ENCODE data around the gene DCHS1.

DCHS1 gene

GRCh38 chr11:6604790-6605189, 50.8 kb downstream of the DCHS1 start:
- DNase-seq (ENCODE audit: insufficient read length) (no peak), FAIRE-seq (peak; percentile 21)
- TF ChIP-seq POLR2AphosphoS5 (IDR thresholded peaks at IDR 0.05; ENCODE audit: low read depth, low read length): no peak
- no peak for TF ChIP-seq POLR2A (IDR thresholded peaks at IDR 0.05; ENCODE audit: low read depth, low read length)
- TF ChIP-seq TAF1 (IDR thresholded peaks at IDR 0.05; ENCODE audit: borderline replicate concordance, low read depth, low read length): no peak

- FAIRE-seq (peak; percentile 91), DNase-seq (ENCODE audit: insufficient read length) (no peak)
- TF ChIP-seq TAF1 (IDR thresholded peaks at IDR 0.05; ENCODE audit: borderline replicate concordance, low read depth, low read length): 0 out of 2 replicates have a peak, but pooled peaks have one; percentile 46
- TF ChIP-seq POLR2A (IDR thresholded peaks at IDR 0.05; ENCODE audit: low read depth, low read length): 0 out of 2 replicates have a peak, but pooled peaks have one; percentile 51
- no peak; the same call in 1 of the 2 replicates for TF ChIP-seq POLR2AphosphoS5 (IDR thresholded peaks at IDR 0.05; ENCODE audit: low read depth, low read length)
These were observed 51.5 kb downstream of the DCHS1 start for GRCh38 chr11:6604081-6604626.

DNA sequence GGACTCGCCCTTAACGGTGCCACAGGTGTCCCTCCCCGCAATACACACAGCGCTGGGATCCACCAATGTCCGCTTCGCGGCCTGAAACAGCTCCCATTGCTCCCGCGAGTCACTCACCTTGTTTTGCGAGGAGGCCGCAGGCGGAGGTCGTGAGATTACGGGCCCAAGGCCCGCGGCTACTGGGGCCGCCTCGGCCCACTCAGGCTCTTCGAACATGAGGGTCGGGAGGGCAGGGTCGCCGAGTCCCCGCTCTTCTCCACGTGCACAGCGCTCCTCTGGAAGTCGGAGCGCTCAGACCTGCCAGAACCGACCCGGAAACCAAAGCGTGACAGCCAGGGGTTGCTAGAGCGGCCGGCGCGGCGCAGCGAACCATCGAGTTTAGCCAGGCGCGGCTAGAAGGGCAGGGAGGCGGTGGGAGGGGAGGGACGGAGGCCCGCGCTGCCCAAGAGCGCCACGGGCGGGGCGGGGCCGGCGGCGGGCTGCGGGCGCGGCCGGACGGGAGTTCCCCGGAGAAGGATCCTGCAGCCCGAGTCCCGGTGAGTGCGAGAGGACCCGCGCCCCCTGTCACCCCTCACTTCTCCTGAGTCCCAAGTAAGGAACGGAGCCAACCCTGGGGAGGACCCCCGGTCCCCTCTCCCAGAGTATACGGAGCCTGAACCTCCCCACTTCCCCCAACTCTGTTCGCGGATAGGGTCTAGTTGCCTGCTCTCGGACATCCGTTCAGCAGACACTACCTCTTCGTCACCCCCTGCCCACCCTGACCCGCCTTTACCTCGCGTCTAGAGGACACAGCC, 52.1 kb downstream of the DCHS1 start, which contains the start of the genes ILK and RRP8:
ILK (plus strand) TSS at position 488 of the 794 bp plus-strand sequence. CDS start 498 bp downstream, outside the sequence.
RRP8 (minus strand) TSS at position 330 of the 794 bp plus-strand sequence; CDS start at position 216, 114 bp downstream.
- FAIRE-seq: peak; percentile 99
- TF ChIP-seq TAF1 (IDR thresholded peaks at IDR 0.05; ENCODE audit: borderline replicate concordance, low read depth, low read length) (peak; percentile 84), POLR2AphosphoS5 (IDR thresholded peaks at IDR 0.05; ENCODE audit: low read depth, low read length) (peak; percentile 80), POLR2A (IDR thresholded peaks at IDR 0.05; ENCODE audit: low read depth, low read length) (peak; percentile 85)

GRCh38 chr11:6602096-6602940, 53.3 kb downstream of the DCHS1 start:
- DNase-seq (ENCODE audit: insufficient read length) (no peak), FAIRE-seq (no peak)
- TF ChIP-seq POLR2A (IDR thresholded peaks at IDR 0.05; ENCODE audit: low read depth, low read length) (no peak), POLR2AphosphoS5 (IDR thresholded peaks at IDR 0.05; ENCODE audit: low read depth, low read length) (no peak), TAF1 (IDR thresholded peaks at IDR 0.05; ENCODE audit: borderline replicate concordance, low read depth, low read length) (no peak)

More for the DNA sequence above, 52.1 kb downstream of the DCHS1 start, which contains the start of the genes ILK and RRP8:
- DNase-seq (ENCODE audit: insufficient read length): peak; percentile 93

- FAIRE-seq: no peak
- TF ChIP-seq TAF1 (IDR thresholded peaks at IDR 0.05; ENCODE audit: borderline replicate concordance, low read depth, low read length): no peak
- no peak for TF ChIP-seq POLR2AphosphoS5 (IDR thresholded peaks at IDR 0.05; ENCODE audit: low read depth, low read length)
- TF ChIP-seq POLR2A (IDR thresholded peaks at IDR 0.05; ENCODE audit: low read depth, low read length): no peak
- DNase-seq (ENCODE audit: insufficient read length): no peak
These were observed 54.6 kb downstream of the DCHS1 start for GRCh38 chr11:6601041-6601461.

DNA sequence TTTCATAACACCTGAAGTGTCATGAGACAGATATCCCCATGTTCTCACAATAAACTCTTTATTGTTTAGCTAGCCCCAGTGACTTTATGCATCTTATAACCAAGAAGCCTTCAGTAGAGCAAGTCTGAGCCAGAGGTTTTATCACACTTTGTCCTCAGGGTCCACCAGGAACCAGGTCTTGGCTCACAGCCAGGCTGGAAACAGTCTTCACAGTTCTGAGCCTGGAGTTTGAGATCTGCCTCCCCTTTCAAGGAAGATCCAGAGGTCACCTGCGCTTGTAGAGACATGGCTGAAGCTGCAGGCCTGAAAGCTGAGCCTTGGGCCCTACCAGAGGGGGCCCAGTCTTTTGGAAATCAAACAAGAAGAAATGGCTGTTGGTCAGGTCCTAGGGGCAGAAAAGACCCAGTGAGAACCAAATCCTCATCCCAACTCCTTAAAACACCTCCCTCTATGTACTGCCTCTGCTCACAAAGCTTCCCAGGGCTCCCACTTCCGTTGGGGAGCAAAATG, 55.7 kb downstream of the DCHS1 start:
- DNase-seq (ENCODE audit: insufficient read length): no peak
- TF ChIP-seq POLR2AphosphoS5 (IDR thresholded peaks at IDR 0.05; ENCODE audit: low read depth, low read length) (no peak), POLR2A (IDR thresholded peaks at IDR 0.05; ENCODE audit: low read depth, low read length) (no peak), TAF1 (IDR thresholded peaks at IDR 0.05; ENCODE audit: borderline replicate concordance, low read depth, low read length) (no peak)
- FAIRE-seq: no peak

- no peak for FAIRE-seq
- TF ChIP-seq TAF1 (IDR thresholded peaks at IDR 0.05; ENCODE audit: borderline replicate concordance, low read depth, low read length): no peak
- no peak for TF ChIP-seq POLR2A (IDR thresholded peaks at IDR 0.05; ENCODE audit: low read depth, low read length)
- no peak for TF ChIP-seq POLR2AphosphoS5 (IDR thresholded peaks at IDR 0.05; ENCODE audit: low read depth, low read length)
- DNase-seq (ENCODE audit: insufficient read length): no peak
These were observed 56.2 kb downstream of the DCHS1 start for GRCh38 chr11:6599449-6599848.

- no peak for TF ChIP-seq POLR2AphosphoS5 (IDR thresholded peaks at IDR 0.05; ENCODE audit: low read depth, low read length)
- TF ChIP-seq POLR2A (IDR thresholded peaks at IDR 0.05; ENCODE audit: low read depth, low read length): no peak
- TF ChIP-seq TAF1 (IDR thresholded peaks at IDR 0.05; ENCODE audit: borderline replicate concordance, low read depth, low read length): no peak
- DNase-seq (ENCODE audit: insufficient read length): no peak
- FAIRE-seq: no peak
These were observed 57.1 kb downstream of the DCHS1 start for GRCh38 chr11:6598555-6598954.

- no peak for DNase-seq (ENCODE audit: insufficient read length)
- no peak for TF ChIP-seq POLR2AphosphoS5 (IDR thresholded peaks at IDR 0.05; ENCODE audit: low read depth, low read length)
- TF ChIP-seq TAF1 (IDR thresholded peaks at IDR 0.05; ENCODE audit: borderline replicate concordance, low read depth, low read length): no peak
- FAIRE-seq: peak; percentile 42
These were observed 59.3 kb downstream of the DCHS1 start for GRCh38 chr11:6596239-6596877.

DNA sequence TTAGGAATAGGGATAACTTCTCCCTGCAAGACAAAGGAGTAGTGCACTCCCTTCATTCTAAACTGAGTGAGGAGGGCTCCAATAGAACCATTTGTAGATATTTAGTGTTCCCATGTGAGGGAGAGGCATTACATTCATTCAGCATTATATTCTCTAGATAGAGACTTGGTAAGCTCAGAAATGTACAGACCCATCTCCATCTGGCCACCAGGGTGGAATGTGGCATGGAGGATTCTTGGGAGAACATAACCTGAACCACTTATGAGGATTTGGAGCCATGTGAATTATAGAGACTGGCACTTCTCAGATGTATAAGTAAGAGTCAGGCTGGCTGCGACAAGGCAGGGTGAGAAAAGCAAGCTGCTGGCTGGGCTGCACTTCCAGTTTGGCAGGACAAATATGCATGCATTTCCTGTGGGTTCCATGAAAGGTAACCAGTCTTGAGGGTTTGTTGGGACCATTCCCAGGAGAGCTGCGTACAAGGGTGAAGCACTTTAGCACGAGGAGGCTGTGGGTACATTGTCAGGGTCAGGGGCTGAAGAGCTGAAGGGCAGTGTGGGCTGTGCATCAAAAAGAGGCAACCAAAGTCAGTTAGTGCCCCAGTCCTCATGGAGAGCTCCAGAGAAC, 61.4 kb downstream of the DCHS1 start:
- TF ChIP-seq POLR2AphosphoS5 (IDR thresholded peaks at IDR 0.05; ENCODE audit: low read depth, low read length) (no peak), TAF1 (IDR thresholded peaks at IDR 0.05; ENCODE audit: borderline replicate concordance, low read depth, low read length) (no peak), POLR2A (IDR thresholded peaks at IDR 0.05; ENCODE audit: low read depth, low read length) (no peak)
- no peak for DNase-seq (ENCODE audit: insufficient read length)
- no peak for FAIRE-seq
